Stimulated activated CD8-positive, alpha-beta memory T cell treated with anti-CD3 and anti-CD28 coated beads, Interleukin-12 subunit alpha, Interleukin-12 subunit beta, amount 100 ng/mL, for 1 hour (primary cell): ENCODE measurements around the gene GABRB3.

ENCODE experiments used
- DNase-seq: peaks from one replicate; pipeline ENCODE4 v3.0.0-alpha.2; 2020; ENCODE audit warnings: low read depth

Gene GABRB3

GRCh38 chr15:26551473-26551872 is 221.4 kb downstream of the GABRB3 start:
- no peak for DNase-seq

GRCh38 chr15:26550880-26551279 is 222.0 kb downstream of the GABRB3 start:
- DNase-seq: no peak

- DNase-seq: no peak
These were observed 235.2 kb downstream of the GABRB3 start for GRCh38 chr15:26537663-26538062.

GRCh38 chr15:26531489-26531888 is 241.4 kb downstream of the GABRB3 start:
- no peak for DNase-seq

- DNase-seq: no peak
These were observed 247.8 kb downstream of the GABRB3 start for GRCh38 chr15:26525096-26525495.

- no peak for DNase-seq
These were observed 251.1 kb downstream of the GABRB3 start for GRCh38 chr15:26521691-26522198.

GRCh38 chr15:26521130-26521529 is 251.7 kb downstream of the GABRB3 start:
- DNase-seq: no peak

- DNase-seq: no peak
These were observed 254.0 kb downstream of the GABRB3 start for GRCh38 chr15:26518885-26519284.

- DNase-seq: no peak
These were observed 256.5 kb downstream of the GABRB3 start for GRCh38 chr15:26516102-26516980.

- DNase-seq: no peak
These were observed 268.9 kb downstream of the GABRB3 start for GRCh38 chr15:26504009-26504408.
